K562 (cell line): ENCODE data around the gene CD160. TPM values are rescaled to one million over a fixed set of nuclear protein-coding genes. Genes with fewer than 3 reads are reported as not detected.

Experiments used
- ATAC-seq: fragments of 200-7000 bp; cut with Tn5 transposase; 3 replicates; pipeline ENCODE4 v1.9.1; 2020; ENCODE audit warnings: moderate library complexity
- BruUV-seq: library from RNA; stranded (reverse); fragments of 400-500 nt; replicated peaks from 2 replicates; lab custom pipeline; 2021; lab: Mats Ljungman, UMichigan
- CTCF ChIA-PET: fragments of 300-600 bp; formaldehyde crosslinking; extraction: SDS; loops from one replicate; lab custom pipeline; 2021; ENCODE audit warnings: low intra/inter-chr PET ratio; lab: Yijun Ruan, JAX
- POLR2A ChIA-PET: fragments of 300-600, 350-650 bp; sonication (Branson Sonifier 250); formaldehyde crosslinking; extraction: SDS; loops from one replicate; lab custom pipeline; 2021; ENCODE audit warnings: antibody characterized with exemption, inconsistent platforms; lab: Yijun Ruan, JAX
- DNase-seq, 4 experiments: peaks; one replicate each; pipeline versions ENCODE4 v3.0.0 to v3.0.0-alpha.2; 2011 to 2018; ENCODE audit warnings: low spot score in 3 of 4, mixed read lengths in 3 of 4; ENCODE audit errors: extremely low read depth in 1 of 4
- FAIRE-seq: peaks from 2 replicates; lab custom pipeline; 2011; peaks lifted over from hg19 to GRCh38; lab: Jason Lieb, UNC
- H2AFZ ChIP-seq: 2 replicates; pipeline ENCODE4 v1.6.0; 2011; ENCODE audit warnings: low read depth, low read length, control low read depth, inconsistent platforms
- H3K27ac ChIP-seq: fragments of 200-600 bp; 3 replicates; pipeline ENCODE4 v1.8.0; 2011; ENCODE audit warnings: low read depth, mild to moderate bottlenecking, control low read depth, inconsistent platforms, low read length, moderate library complexity, mixed read lengths; ENCODE audit errors: extremely low read depth
- H3K27me3 ChIP-seq, 2 experiments: fragments of 300-600 bp in 1 of 2; 2 replicates in 1 of 2; 3 replicates in 1 of 2; pipeline versions ENCODE4 v1.6.0 to v1.8.0; 2011; ENCODE audit warnings: inconsistent platforms in 2 of 2, low read length in 2 of 2, mild to moderate bottlenecking in 1 of 2, mixed read lengths in 1 of 2, moderate library complexity in 1 of 2; ENCODE audit not compliant: control insufficient read depth in 2 of 2, insufficient read depth in 2 of 2
- H3K36me3 ChIP-seq: fragments of 300-600 bp; 3 replicates; pipeline ENCODE4 v1.8.0; 2011; ENCODE audit warnings: mild to moderate bottlenecking, low read length, inconsistent platforms; ENCODE audit not compliant: control insufficient read depth, insufficient read depth
- H3K4me1 ChIP-seq, 2 experiments: fragments of 200-600 bp in 1 of 2; replicated peaks in 1 of 2; 2 replicates in 1 of 2; 3 replicates in 1 of 2; pipeline versions ENCODE4 v1.5.1 to v1.8.0; 2011; ENCODE audit warnings: inconsistent platforms in 2 of 2, low read length in 2 of 2, mild to moderate bottlenecking in 1 of 2, mixed read lengths in 1 of 2, moderate library complexity in 1 of 2; ENCODE audit not compliant: control insufficient read depth in 2 of 2, insufficient read depth in 2 of 2
- H3K4me2 ChIP-seq: 2 replicates; pipeline ENCODE4 v1.6.1; 2011; ENCODE audit warnings: low read length, control low read depth, inconsistent platforms, mixed read lengths; ENCODE audit not compliant: insufficient read depth
- H3K4me3 ChIP-seq: fragments of 200-600 bp; sonication (generic), shearing (Covaris generic); 2 replicates; pipeline ENCODE4 v1.5.1; 2016; ENCODE audit warnings: control low read depth, inconsistent platforms
- H3K79me2 ChIP-seq: fragments of 200-600 bp; 3 replicates; pipeline ENCODE4 v1.8.0; 2011; ENCODE audit warnings: low read length, inconsistent platforms; ENCODE audit not compliant: control insufficient read depth, insufficient read depth
- H3K9ac ChIP-seq, 2 experiments: 2 replicates each; pipeline versions ENCODE4 v1.6.0 to v1.6.1; 2011; ENCODE audit warnings: low read depth in 2 of 2, low read length in 2 of 2, control low read depth in 1 of 2, inconsistent platforms in 1 of 2, mild to moderate bottlenecking in 1 of 2, mixed read lengths in 1 of 2; ENCODE audit not compliant: insufficient read depth in 1 of 2
- H3K9me1 ChIP-seq: one replicate; pipeline ENCODE4 v1.6.0; 2011; ENCODE audit warnings: inconsistent platforms, mild to moderate bottlenecking, low read length, moderate library complexity; ENCODE audit not compliant: control insufficient read depth, insufficient read depth
- H3K9me3 ChIP-seq: replicated peaks from 2 replicates; pipeline ENCODE4 v1.5.1; 2011; ENCODE audit warnings: low read depth, low read length, inconsistent platforms; ENCODE audit not compliant: control insufficient read depth, insufficient read depth
- H4K20me1 ChIP-seq: replicated peaks from 2 replicates; pipeline ENCODE4 v1.6.1; 2011; ENCODE audit warnings: low read length, inconsistent platforms, mixed read lengths; ENCODE audit not compliant: control insufficient read depth, insufficient read depth
- CREB1 ChIP-seq, 2 experiments: sonication (generic) in 1 of 2; formaldehyde crosslinking in 1 of 2; IDR thresholded peaks; 2 replicates each; pipeline versions ENCODE4 v1.6.1 to v1.8.0; 2012 to 2022; ENCODE audit warnings: inconsistent platforms in 1 of 2, mild to moderate bottlenecking in 1 of 2, missing genetic modification reagents in 1 of 2, moderate library complexity in 1 of 2
- CTCFL ChIP-seq: IDR thresholded peaks from 2 replicates; pipeline ENCODE4 v1.6.1; 2011; ENCODE audit warnings: borderline replicate concordance, low read depth, mild to moderate bottlenecking, moderate library complexity, low read length; ENCODE audit not compliant: insufficient read depth, poor library complexity, severe bottlenecking
- ELK3 ChIP-seq: fragments of 450-650 bp; formaldehyde crosslinking; IDR thresholded peaks from 2 replicates; pipeline ENCODE4 v1.4.0; 2020; ENCODE audit warnings: mild to moderate bottlenecking
- GTF3C2 ChIP-seq: IDR thresholded peaks from 3 replicates; pipeline ENCODE4 v1.6.1; 2011; ENCODE audit warnings: borderline replicate concordance, mild to moderate bottlenecking, moderate library complexity; ENCODE audit not compliant: insufficient read length; ENCODE audit errors: extremely low read depth
- HMGXB4 ChIP-seq: sonication (generic); formaldehyde crosslinking; IDR thresholded peaks from 2 replicates; pipeline ENCODE4 v1.8.1; 2023; ENCODE audit warnings: mild to moderate bottlenecking, missing genetic modification reagents
- NFIX ChIP-seq: fragments of 250-450 bp; sonication (Bioruptor Pico); IDR thresholded peaks from 2 replicates; pipeline ENCODE4 v1.4.0; 2020; ENCODE audit warnings: low read depth, mild to moderate bottlenecking, moderate library complexity
- SFPQ ChIP-seq: fragments of 200-400 bp; formaldehyde crosslinking; IDR thresholded peaks from 2 replicates; pipeline ENCODE4 v1.6.1; 2017; ENCODE audit warnings: mild to moderate bottlenecking, low read depth, low read length, moderate library complexity
- TAF1 ChIP-seq: IDR thresholded peaks from 2 replicates; pipeline ENCODE4 v1.6.1; 2011; ENCODE audit warnings: mild to moderate bottlenecking, low read length, moderate library complexity; ENCODE audit not compliant: insufficient read depth, control insufficient read depth, severe bottlenecking; ENCODE audit errors: extremely low read depth
- ZNF24 ChIP-seq: fragments of 450-650 bp; IDR thresholded peaks from 2 replicates; pipeline ENCODE4 v1.6.1; 2016
- whole genome bisulfite sequencing: fragments of 100-300 bp; shearing (Covaris generic); methylation state at CpG from one replicate; pipeline ENCODE4 v1.1.6; 2016; ENCODE audit warnings: low coverage, mixed read lengths; ENCODE audit not compliant: insufficient coverage; ENCODE audit errors: missing lambda C conversion rate; 5-methylcytosine and 5-hydroxymethylcytosine counted together
- in situ Hi-C: fragments of 300-500 bp; cut with MboI; formaldehyde crosslinking; loops from 4 replicates; pipeline ENCODE4 v1.15.0; 2018; ENCODE audit warnings: inconsistent platforms, mixed read lengths
- intact Hi-C: fragments of 100-400 bp; cut with micrococcal nuclease; formaldehyde crosslinking; loops from 2 replicates; pipeline ENCODE4 v1.14.2; 2022
- polyA plus RNA-seq, 8 experiments: library from polyadenylated mRNA; depleted of rRNA in 4 of 8; stranded (reverse) in 5 of 8; unstranded in 3 of 8; fragments of >200 nt; fragmentation: Nextera tagmentation in 2 of 8; fragmentation: Illumina TruSeq in 1 of 8; extraction: Ambion mirVana in 2 of 8; extraction: Trizol in 1 of 8; gene quantifications; 2 replicates each; pipeline versions ENCODE4 v1.2.1 to v1.2.3, GENCODE V29; 2011 to 2014; ENCODE audit warnings: inconsistent platforms in 1 of 8, missing spikeins in 1 of 8
- total RNA-seq, 7 experiments: library from RNA; depleted of rRNA in 6 of 7; stranded (reverse); fragments of >200 nt in 6 of 7; fragmentation: Illumina TruSeq in 2 of 7; extraction: Trizol in 2 of 7; gene quantifications; 2 replicates each; pipeline versions ENCODE4 v1.2.1 to v1.2.3, GENCODE V29; 2011 to 2021; ENCODE audit warnings: low replicate concordance in 1 of 7

Gene CD160
- total and polyA plus RNA-seq, 9 of the 15 experiments (the other 6 are each of a cell fraction or from before 2014, with no cell fraction given): 0.01 TPM; not detected in 8

- TF ChIP-seq TAF1 (no peak), SFPQ (no peak), HMGXB4 (CRISPR knock-in tag) (no peak), CREB1 (IDR thresholded peaks at IDR 0.05) (no peak), CREB1 (CRISPR knock-in tag; IDR thresholded peaks at IDR 0.05) (no peak)
These were observed 65.1 kb downstream of the CD160 start (continued) for GRCh38 chr1:145784409-145784808.

- H4K20me1 ChIP-seq: no peaks in the 10 kb centered on the region
- ATAC-seq: no peak
- H3K27me3 ChIP-seq: no peaks in the 10 kb centered on the region
- H2AFZ ChIP-seq: no peak overlapping the region
- intact Hi-C loops: no loop called here
- H3K4me2 ChIP-seq: no peak overlapping the region
- ChIA-PET CTCF (no interaction called here), POLR2A (interaction anchor here (0.7 kb wide), 2 partner anchors 10 to 27 kb away, joined by 3 read pairs; no protein-coding TSS in a partner anchor)
- H3K79me2 ChIP-seq: no peaks in the 10 kb centered on the region
- no peak overlapping the region for H3K9ac ChIP-seq
- H3K27ac ChIP-seq: no peak overlapping the region
- H3K9me3 ChIP-seq: no peaks in the 10 kb centered on the region
- peaks cover 18% of the 10 kb centered on the region; the same call in 2 of the 3 replicates for H3K36me3 ChIP-seq
- in situ Hi-C loops: no loop called here
- no peak for FAIRE-seq
- no TSS peak for BruUV-seq
- H3K4me1 ChIP-seq: no peaks in the 10 kb centered on the region
- 0% methylated on average over 1 of the region's 1 CpG for WGBS
- no peaks in the 10 kb centered on the region for H3K9me1 ChIP-seq
- DNase-seq: no peak
- H3K4me3 ChIP-seq: no peak overlapping the region
- TF ChIP-seq NFIX: no peak
- TF ChIP-seq ELK3 (CRISPR knock-in tag): no peak
- TF ChIP-seq ZNF24: no peak
- no peak for TF ChIP-seq GTF3C2
- no peak for TF ChIP-seq CTCFL
These were observed 66.2 kb downstream of the CD160 start for GRCh38 chr1:145785547-145785946.
